WTC11 (cell line): ENCODE results near the gene TENT4B. TPM values are rescaled to one million over a fixed set of nuclear protein-coding genes. Genes with fewer than 3 reads are reported as not detected.

Experiments
- ATAC-seq: fragments of 200-7000 bp; cut with Tn5 transposase; 2 replicates; pipeline ENCODE4 v1.10.0; 2021; ENCODE audit warnings: mild to moderate bottlenecking, moderate library complexity
- CTCF ChIA-PET: fragments of 300-600 bp; sonication (Branson Sonifier 250); formaldehyde crosslinking; loops from one replicate; lab custom pipeline; 2021; ENCODE audit warnings: antibody characterized with exemption; lab: Charles Lee
- POLR2A ChIA-PET: fragments of 350-600 bp; sonication (Branson Sonifier 250); formaldehyde crosslinking; loops from one replicate; lab custom pipeline; 2021; ENCODE audit warnings: antibody characterized with exemption; lab: Charles Lee
- DNase-seq: peaks from one replicate; pipeline ENCODE4 v3.0.0; 2021; ENCODE audit warnings: low spot score
- H3K27ac Mint-ChIP-seq: 2 replicates; pipeline ENCODE4 v1.8.0; 2021; ENCODE audit warnings: mixed read lengths
- H3K27me3 Mint-ChIP-seq: 2 replicates; pipeline ENCODE4 v1.8.0; 2021; ENCODE audit warnings: low read depth, mild to moderate bottlenecking, moderate library complexity, mixed read lengths
- H3K36me3 Mint-ChIP-seq: 2 replicates; pipeline ENCODE4 v1.8.0; 2021; ENCODE audit warnings: mixed read lengths
- H3K4me1 Mint-ChIP-seq: 2 replicates; pipeline ENCODE4 v1.8.0; 2022; ENCODE audit warnings: mixed read lengths
- H3K4me3 Mint-ChIP-seq: 2 replicates; pipeline ENCODE4 v1.8.0; 2021; ENCODE audit warnings: mild to moderate bottlenecking, moderate library complexity, mixed read lengths
- H3K9me3 Mint-ChIP-seq: 2 replicates; pipeline ENCODE4 v1.8.0; 2021; ENCODE audit warnings: mixed read lengths
- ARID4B ChIP-seq: sonication (generic); formaldehyde crosslinking; IDR thresholded peaks from 2 replicates; pipeline ENCODE4 v1.8.0; 2023; ENCODE audit warnings: missing genetic modification reagents, mild to moderate bottlenecking, borderline replicate concordance
- ATF1 ChIP-seq: sonication (generic); formaldehyde crosslinking; IDR thresholded peaks from 2 replicates; pipeline ENCODE4 v1.8.1; 2023; ENCODE audit warnings: mild to moderate bottlenecking, moderate library complexity, missing genetic modification reagents
- ATF2 ChIP-seq: sonication (generic); formaldehyde crosslinking; IDR thresholded peaks from 2 replicates; pipeline ENCODE4 v1.8.1; 2022; ENCODE audit warnings: low read depth, missing genetic modification reagents, borderline replicate concordance
- CREM ChIP-seq: sonication (generic); formaldehyde crosslinking; IDR thresholded peaks from 2 replicates; pipeline ENCODE4 v1.8.1; 2022; ENCODE audit warnings: mild to moderate bottlenecking, missing genetic modification reagents, moderate library complexity
- NFATC4 ChIP-seq: fragments of 250-450 bp; sonication (Bioruptor Pico); IDR thresholded peaks from 2 replicates; pipeline ENCODE4 v1.9.0; 2021; ENCODE audit warnings: mild to moderate bottlenecking
- NFE2L1 ChIP-seq: sonication (generic); formaldehyde crosslinking; IDR thresholded peaks from 2 replicates; pipeline ENCODE4 v1.8.1; 2023; ENCODE audit warnings: missing genetic modification reagents
- NFYB ChIP-seq: sonication (generic); formaldehyde crosslinking; conservative IDR thresholded peaks from 2 replicates; pipeline ENCODE4 v1.8.0; 2022; ENCODE audit warnings: low read depth, missing genetic modification reagents
- NR3C1 ChIP-seq: sonication (generic); formaldehyde crosslinking; conservative IDR thresholded peaks from 2 replicates; pipeline ENCODE4 v1.8.1; 2023; ENCODE audit warnings: low read depth, mild to moderate bottlenecking, missing genetic modification reagents
- OVOL2 ChIP-seq: fragments of 250-450 bp; sonication (Bioruptor Pico); IDR thresholded peaks from 2 replicates; pipeline ENCODE4 v1.9.0; 2021; ENCODE audit warnings: mild to moderate bottlenecking, borderline replicate concordance
- PRDM15 ChIP-seq: sonication (generic); formaldehyde crosslinking; IDR thresholded peaks from 2 replicates; pipeline ENCODE4 v1.8.0; 2022; ENCODE audit warnings: missing genetic modification reagents
- RELA ChIP-seq: sonication (generic); formaldehyde crosslinking; IDR thresholded peaks from 2 replicates; pipeline ENCODE4 v1.8.1; 2022; ENCODE audit warnings: missing genetic modification reagents, mild to moderate bottlenecking, borderline replicate concordance
- SMAD3 ChIP-seq: sonication (generic); formaldehyde crosslinking; IDR thresholded peaks from 2 replicates; pipeline ENCODE4 v1.8.0; 2022; ENCODE audit warnings: missing genetic modification reagents, mild to moderate bottlenecking, borderline replicate concordance
- SOX15 ChIP-seq: fragments of 250-450 bp; sonication (Bioruptor Pico); IDR thresholded peaks from 2 replicates; pipeline ENCODE4 v1.9.0; 2021; ENCODE audit warnings: mild to moderate bottlenecking
- SP1 ChIP-seq: sonication (generic); formaldehyde crosslinking; conservative IDR thresholded peaks from 2 replicates; pipeline ENCODE4 v1.8.1; 2022; ENCODE audit warnings: missing genetic modification reagents
- ZBTB21 ChIP-seq: sonication (generic); formaldehyde crosslinking; IDR thresholded peaks from 2 replicates; pipeline ENCODE4 v1.8.1; 2023; ENCODE audit warnings: mild to moderate bottlenecking, missing genetic modification reagents, borderline replicate concordance
- ZNF423 ChIP-seq: fragments of 250-450 bp; sonication (Bioruptor Pico); IDR thresholded peaks from 2 replicates; pipeline ENCODE4 v2.1.2; 2022; ENCODE audit warnings: mild to moderate bottlenecking, moderate library complexity
- ZNF425 ChIP-seq: fragments of 250-450 bp; sonication (Bioruptor Pico); conservative IDR thresholded peaks from 2 replicates; pipeline ENCODE4 v1.9.0; 2021; ENCODE audit warnings: mild to moderate bottlenecking
- ZNF671 ChIP-seq: fragments of 250-450 bp; sonication (Bioruptor Pico); IDR thresholded peaks from 2 replicates; pipeline ENCODE4 v1.8.0; 2021; ENCODE audit warnings: mild to moderate bottlenecking
- ZSCAN18 ChIP-seq: fragments of 250-450 bp; sonication (Bioruptor Pico); IDR thresholded peaks from 2 replicates; pipeline ENCODE4 v2.1.2; 2022; ENCODE audit warnings: mild to moderate bottlenecking, moderate library complexity
- total RNA-seq: library from RNA; stranded (reverse); gene quantifications from 3 replicates; pipeline ENCODE4 v1.2.3, GENCODE V29; 2021
- TF ChIP-seq, protein P1 (sequence below): sonication (generic); formaldehyde crosslinking; IDR thresholded peaks from 2 replicates; pipeline ENCODE4 v1.8.0; 2022; ENCODE audit warnings: mild to moderate bottlenecking, missing genetic modification reagents
- TF ChIP-seq, protein P2 (sequence below): sonication (generic); formaldehyde crosslinking; IDR thresholded peaks from 2 replicates; pipeline ENCODE4 v1.8.1; 2022; ENCODE audit warnings: mild to moderate bottlenecking, missing genetic modification reagents, moderate library complexity, borderline replicate concordance

Gene TENT4B
- total RNA-seq, 1 experiment from 2014 or later: 14.3 TPM

DNA sequence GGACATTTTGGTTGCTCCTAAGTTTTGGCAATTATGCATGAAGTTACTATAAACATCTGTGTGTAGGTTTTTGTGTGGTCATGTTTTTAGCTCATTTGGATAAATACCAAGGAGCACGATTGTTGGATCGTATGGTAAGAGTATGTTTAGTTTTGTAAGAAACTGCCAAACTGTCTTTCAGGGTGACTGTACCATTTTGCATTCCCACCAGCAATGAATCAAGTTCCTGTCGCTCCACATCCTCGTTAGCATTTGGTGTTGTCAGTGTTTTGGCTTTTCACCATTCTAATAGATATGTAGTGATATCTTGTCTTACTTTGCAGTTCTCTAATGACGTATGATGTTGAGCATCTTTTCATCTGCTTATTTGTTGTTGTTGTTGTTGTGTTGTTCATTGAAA is 20.2 kb downstream of the TENT4B start (continued):
- TF ChIP-seq PRDM15 (CRISPR knock-in tag) (no peak), ZBTB21 (CRISPR knock-in tag) (no peak), ATF2 (CRISPR knock-in tag) (no peak), ATF1 (CRISPR knock-in tag) (no peak), ZNF423 (no peak), CREM (no peak), RELA (CRISPR knock-in tag) (no peak), SOX15 (CRISPR knock-in tag) (no peak), NFYB (no peak), OVOL2 (CRISPR knock-in tag) (no peak), SMAD3 (no peak), ZNF671 (CRISPR knock-in tag) (no peak), NFE2L1 (CRISPR knock-in tag) (no peak), ZNF425 (CRISPR knock-in tag) (no peak), SP1 (CRISPR knock-in tag) (no peak)
- TF ChIP-seq, protein P1, sequence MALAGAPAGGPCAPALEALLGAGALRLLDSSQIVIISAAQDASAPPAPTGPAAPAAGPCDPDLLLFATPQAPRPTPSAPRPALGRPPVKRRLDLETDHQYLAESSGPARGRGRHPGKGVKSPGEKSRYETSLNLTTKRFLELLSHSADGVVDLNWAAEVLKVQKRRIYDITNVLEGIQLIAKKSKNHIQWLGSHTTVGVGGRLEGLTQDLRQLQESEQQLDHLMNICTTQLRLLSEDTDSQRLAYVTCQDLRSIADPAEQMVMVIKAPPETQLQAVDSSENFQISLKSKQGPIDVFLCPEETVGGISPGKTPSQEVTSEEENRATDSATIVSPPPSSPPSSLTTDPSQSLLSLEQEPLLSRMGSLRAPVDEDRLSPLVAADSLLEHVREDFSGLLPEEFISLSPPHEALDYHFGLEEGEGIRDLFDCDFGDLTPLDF (CRISPR knock-in tag): no peak

- ChIA-PET CTCF (no interaction called here), POLR2A (no interaction called here)
- Mint-ChIP-seq H3K27ac (no peak overlapping the region), H3K9me3 (peaks cover 14% of the 10 kb centered on the region), H3K4me3 (no peak overlapping the region), H3K27me3 (no peaks in the 10 kb centered on the region), H3K4me1 (no peaks in the 10 kb centered on the region), H3K36me3 (peaks cover 23% of the 10 kb centered on the region)
- DNase-seq (no peak), ATAC-seq (no peak)
- TF ChIP-seq, protein P2, sequence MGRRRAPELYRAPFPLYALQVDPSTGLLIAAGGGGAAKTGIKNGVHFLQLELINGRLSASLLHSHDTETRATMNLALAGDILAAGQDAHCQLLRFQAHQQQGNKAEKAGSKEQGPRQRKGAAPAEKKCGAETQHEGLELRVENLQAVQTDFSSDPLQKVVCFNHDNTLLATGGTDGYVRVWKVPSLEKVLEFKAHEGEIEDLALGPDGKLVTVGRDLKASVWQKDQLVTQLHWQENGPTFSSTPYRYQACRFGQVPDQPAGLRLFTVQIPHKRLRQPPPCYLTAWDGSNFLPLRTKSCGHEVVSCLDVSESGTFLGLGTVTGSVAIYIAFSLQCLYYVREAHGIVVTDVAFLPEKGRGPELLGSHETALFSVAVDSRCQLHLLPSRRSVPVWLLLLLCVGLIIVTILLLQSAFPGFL (CRISPR knock-in tag): no peak
- TF ChIP-seq NR3C1 (CRISPR knock-in tag) (no peak), ARID4B (CRISPR knock-in tag) (no peak), NFATC4 (no peak), ZNF671 (CRISPR knock-in tag) (no peak), SP1 (CRISPR knock-in tag) (no peak), ZSCAN18 (CRISPR knock-in tag) (no peak)
- TF ChIP-seq, protein P1 (CRISPR knock-in tag): no peak
Observed at GRCh38 chr16:50178491-50178941, 25.4 kb downstream of the TENT4B start.
